ENCODE data around the gene C1QL2.

The C1QL2 gene

GRCh38 chr2:119112770-119113488 lies 45.6 kb downstream of the C1QL2 start:
- TF ChIP-seq CTCF (conservative IDR thresholded peaks at IDR 0.05), result no peak
- H3K27ac ChIP-seq, result no peak overlapping the region

GRCh38 chr2:119112230-119112629 lies 46.3 kb downstream of the C1QL2 start:
- no peak overlapping the region for H3K27ac ChIP-seq
- TF ChIP-seq CTCF (conservative IDR thresholded peaks at IDR 0.05), result no peak

DNA sequence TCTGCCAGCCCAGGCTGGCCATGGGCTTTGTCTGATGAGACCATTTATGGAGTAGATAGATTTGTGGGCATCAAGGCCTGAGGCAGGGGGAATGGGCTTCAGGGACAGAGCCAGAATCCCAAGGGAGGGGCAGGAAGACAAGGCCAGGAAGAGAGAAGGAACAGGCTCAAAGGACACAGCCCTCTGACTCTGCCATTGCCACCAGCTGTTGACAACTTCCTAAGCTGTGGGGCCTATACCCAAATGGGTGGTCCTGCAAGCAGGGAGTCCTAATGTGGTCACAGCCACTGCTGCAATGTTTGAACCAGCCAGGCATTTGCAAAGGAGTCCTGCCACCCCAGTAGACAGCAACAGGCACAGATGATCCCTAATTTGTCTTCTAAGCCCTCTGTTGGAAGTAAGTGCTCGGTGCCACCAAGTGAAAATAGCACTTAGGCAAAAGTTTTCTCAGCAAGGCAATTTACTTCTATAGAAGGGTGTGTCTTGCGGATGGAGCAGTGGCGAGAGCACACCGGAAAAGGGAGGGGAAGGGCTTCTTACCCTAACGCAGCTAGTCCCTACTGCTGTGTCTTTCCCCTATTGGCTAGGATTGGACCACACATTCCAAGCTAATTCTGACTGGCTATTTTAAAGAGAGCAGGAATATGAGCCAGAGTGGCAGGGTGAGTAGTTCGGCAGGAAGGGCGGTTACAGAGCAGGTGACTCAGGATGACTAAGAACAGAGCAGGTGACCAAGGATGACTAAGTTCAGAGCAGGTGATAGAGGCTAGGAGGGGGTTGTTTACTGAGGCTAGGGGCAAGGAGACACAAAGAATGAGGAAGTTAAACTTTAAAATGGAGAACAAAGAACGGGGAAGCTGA lies 47.2 kb downstream of the C1QL2 start:
- TF ChIP-seq CTCF (conservative IDR thresholded peaks at IDR 0.05), result no peak
- no peak overlapping the region for H3K27ac ChIP-seq

DNA sequence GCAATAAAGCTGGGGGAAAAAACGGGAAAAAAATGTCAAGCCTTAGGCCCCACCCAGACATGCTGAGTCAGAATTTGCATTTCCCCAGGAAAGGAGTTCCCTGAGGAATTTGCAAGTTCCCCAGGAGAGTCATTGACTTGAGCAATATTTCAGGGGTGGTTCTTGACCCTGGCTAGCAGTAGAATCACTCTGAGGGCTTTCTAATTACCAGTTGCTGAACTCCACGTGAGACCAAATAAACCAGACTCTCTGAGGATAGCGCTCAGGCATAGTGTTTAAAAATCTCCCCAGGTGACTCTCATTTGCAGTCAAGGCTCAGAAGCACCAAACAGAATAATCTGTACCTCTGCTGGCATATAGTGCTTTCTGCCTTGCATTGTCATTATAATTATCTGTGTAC lies 48.7 kb downstream of the C1QL2 start:
- TF ChIP-seq CTCF (conservative IDR thresholded peaks at IDR 0.05), result no peak

GRCh38 chr2:119108186-119108585 lies 50.4 kb downstream of the C1QL2 start:
- H3K27ac ChIP-seq, result no peak overlapping the region
- no peak for TF ChIP-seq CTCF (conservative IDR thresholded peaks at IDR 0.05)

More for the DNA sequence above, 48.7 kb downstream of the C1QL2 start:
- no peak overlapping the region for H3K27ac ChIP-seq

GRCh38 chr2:119106301-119106897 lies 52.2 kb downstream of the C1QL2 start:
- H3K27ac ChIP-seq, result no peak overlapping the region
- no peak for TF ChIP-seq CTCF (conservative IDR thresholded peaks at IDR 0.05)

Data from VCaP (cell line).